Heart left ventricle (tissue), 13 donors: ENCODE measurements around the gene SH3BGR.

Experiments used
- POLR2A ChIP-seq, 2 donors: fragments of 450-650 bp; IDR thresholded peaks; one replicate each; pipeline ENCODE4 v1.6.1; 2017; ENCODE audit warnings: antibody characterized with exemption in 2 of 2, mild to moderate bottlenecking in 2 of 2, moderate library complexity in 2 of 2
- TF ChIP-seq, protein P1 (sequence below), 12 donors: fragments of 200-600 bp; sonication (generic) in 4 of 12; IDR thresholded peaks; one replicate each; pipeline versions ENCODE4 v1.5.0 to v1.8.0; 2018 to 2022; ENCODE audit warnings: antibody characterized with exemption in 12 of 12, mild to moderate bottlenecking in 5 of 12
- donor health status: ischemic (EF 13 %, LVEDD 7.1; RV severe dilation, severe dysfunction).
- donor health status: DM: no; HTN: yes; CAD: no.
- donor health status: DM: no; HTN: no; CAD: no.
- donor health status: ischemic (EF 25% LVEDD 6.9; RV normal size, moderate dysfunction).
- donor health status: ischemic (EF 25% LVEDD 5.7; RV mildly dilated, moderate dysfunction).
- donor health status: ischemic (EF 35%, LVEDD 5.7; RV mildly dilated, moderate dysfunction).
- donor health status: nonischemic (EF 11% LVEDD 7.7; RV severe dilation, severe dysfunction).
- donor health status: DM: yes; HTN: yes; CAD: no.
- donor health status: PGD.
- donor health status: ischemic (EF 29% LVEDD 5.4; RV normal size, mild dysfunction).
- donor health status: nonischemic (EF 23%, LVEDD 6.1; RV moderate dilation, normal function).

- TF ChIP-seq, protein P1, sequence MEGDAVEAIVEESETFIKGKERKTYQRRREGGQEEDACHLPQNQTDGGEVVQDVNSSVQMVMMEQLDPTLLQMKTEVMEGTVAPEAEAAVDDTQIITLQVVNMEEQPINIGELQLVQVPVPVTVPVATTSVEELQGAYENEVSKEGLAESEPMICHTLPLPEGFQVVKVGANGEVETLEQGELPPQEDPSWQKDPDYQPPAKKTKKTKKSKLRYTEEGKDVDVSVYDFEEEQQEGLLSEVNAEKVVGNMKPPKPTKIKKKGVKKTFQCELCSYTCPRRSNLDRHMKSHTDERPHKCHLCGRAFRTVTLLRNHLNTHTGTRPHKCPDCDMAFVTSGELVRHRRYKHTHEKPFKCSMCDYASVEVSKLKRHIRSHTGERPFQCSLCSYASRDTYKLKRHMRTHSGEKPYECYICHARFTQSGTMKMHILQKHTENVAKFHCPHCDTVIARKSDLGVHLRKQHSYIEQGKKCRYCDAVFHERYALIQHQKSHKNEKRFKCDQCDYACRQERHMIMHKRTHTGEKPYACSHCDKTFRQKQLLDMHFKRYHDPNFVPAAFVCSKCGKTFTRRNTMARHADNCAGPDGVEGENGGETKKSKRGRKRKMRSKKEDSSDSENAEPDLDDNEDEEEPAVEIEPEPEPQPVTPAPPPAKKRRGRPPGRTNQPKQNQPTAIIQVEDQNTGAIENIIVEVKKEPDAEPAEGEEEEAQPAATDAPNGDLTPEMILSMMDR (IDR thresholded peaks at IDR 0.05): no peak
- TF ChIP-seq POLR2A (IDR thresholded peaks at IDR 0.05): no peak
These were observed 16.8 kb upstream of the SH3BGR start for GRCh38 chr21:39434950-39435349.
